AG09319 (cell line): ENCODE data around the gene CD300E.

ENCODE experiments used
- DNase-seq: peaks from one replicate; pipeline ENCODE4 v3.0.0-alpha.2; 2010; ENCODE audit warnings: low read depth; ENCODE audit errors: extremely low read depth
- CTCF ChIP-seq: IDR thresholded peaks from 2 replicates; pipeline ENCODE4 v1.5.1; 2011; ENCODE audit warnings: low read depth, mild to moderate bottlenecking, inconsistent platforms, low read length, moderate library complexity

CD300E gene

DNA sequence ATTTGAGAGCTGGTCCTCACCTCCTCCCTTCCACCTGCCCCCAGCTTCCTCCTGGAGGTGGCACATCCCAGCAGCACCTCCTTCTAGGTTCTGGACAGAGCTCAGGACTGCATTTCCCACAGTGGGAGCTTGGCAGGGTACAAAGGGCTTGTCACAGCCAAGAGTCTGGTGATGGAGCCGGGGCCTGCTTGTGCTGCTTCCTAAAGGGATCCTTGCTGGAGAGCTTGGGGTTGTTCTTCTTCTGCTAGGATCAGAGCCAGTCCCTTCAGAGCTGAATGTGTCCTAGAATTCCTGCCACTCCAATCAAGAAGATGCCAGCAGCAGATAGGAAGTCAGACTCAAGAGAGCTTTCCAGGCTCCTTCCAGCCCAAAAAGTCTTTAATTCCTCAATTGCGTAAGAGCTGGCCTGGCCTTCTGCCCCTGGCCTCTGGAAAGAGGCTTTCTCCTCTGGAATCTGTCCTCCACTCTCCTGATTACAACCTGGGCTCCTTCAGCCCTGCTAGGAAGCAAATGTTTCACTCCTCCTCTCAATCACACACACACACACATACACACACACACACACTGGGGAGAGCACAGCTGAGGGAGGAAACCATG, 4.4 kb downstream of the CD300E start:
- DNase-seq: no peak
- TF ChIP-seq CTCF: no peak

- DNase-seq: no peak
- no peak for TF ChIP-seq CTCF
Observed at GRCh38 chr17:74618451-74618850, 5.1 kb downstream of the CD300E start.

- DNase-seq: no peak
- TF ChIP-seq CTCF: no peak
Observed at GRCh38 chr17:74616696-74617095, 6.8 kb downstream of the CD300E start.

GRCh38 chr17:74612046-74612445, 11.5 kb downstream of the CD300E start:
- TF ChIP-seq CTCF: no peak
- no peak for DNase-seq

- no peak for DNase-seq
- TF ChIP-seq CTCF: no peak
Observed at GRCh38 chr17:74610108-74610507, 13.4 kb downstream of the CD300E start.

DNA sequence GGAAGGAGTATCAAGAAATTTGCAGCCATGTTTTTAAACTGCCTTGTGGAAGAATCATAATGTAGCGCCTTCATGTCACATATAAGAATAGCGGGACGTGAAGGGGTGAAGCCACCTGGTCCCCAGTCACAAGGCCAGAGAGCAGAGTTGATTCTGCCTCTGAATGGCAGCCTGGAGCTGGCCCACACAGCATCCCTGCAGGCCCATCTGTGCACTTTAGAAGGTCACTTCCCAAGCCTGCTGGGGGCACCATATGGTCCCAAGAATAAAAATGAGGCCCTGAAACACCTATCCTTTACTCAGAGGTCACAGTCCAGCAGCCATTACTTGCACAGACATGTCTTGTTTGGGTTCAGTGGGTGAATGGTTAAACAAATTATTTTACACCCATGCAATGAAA, 15.0 kb downstream of the CD300E start:
- no peak for TF ChIP-seq CTCF
- no peak for DNase-seq

DNA sequence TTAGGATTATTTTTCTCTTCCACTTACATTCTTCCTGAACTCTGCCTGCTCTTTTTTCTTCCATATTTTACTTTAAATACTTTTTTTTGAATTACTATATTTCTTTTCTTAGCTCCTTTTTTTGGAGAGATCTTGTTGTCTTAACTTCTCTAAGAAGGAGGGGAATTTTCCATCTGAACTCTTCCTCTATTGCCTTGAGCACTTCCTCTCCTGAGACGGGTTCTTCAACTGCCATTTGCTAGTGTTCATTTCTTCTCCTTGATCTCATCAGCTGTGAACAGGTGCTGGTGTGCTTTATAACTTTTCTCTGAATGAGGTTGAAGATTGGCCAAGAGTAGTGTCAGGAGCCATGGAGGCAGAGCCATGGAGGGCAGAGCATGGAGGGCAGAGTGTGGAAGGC, 16.3 kb downstream of the CD300E start:
- no peak for DNase-seq

More for the DNA sequence above, 16.3 kb downstream of the CD300E start:
- TF ChIP-seq CTCF: no peak
